Colonic mucosa (tissue), 4 donors: ENCODE measurements around the gene MOB3C. TPM values are rescaled to one million over a fixed set of nuclear protein-coding genes. Genes with fewer than 3 reads are reported as not detected.

ENCODE experiments used
- DNase-seq: peaks from one replicate; pipeline ENCODE4 v3.0.0-alpha.2; 2020
- H3K27ac ChIP-seq: fragments of 200-600 bp; one replicate; pipeline ENCODE4 v1.8.0; 2021
- H3K27me3 ChIP-seq: fragments of 200-600 bp; one replicate; pipeline ENCODE4 v1.8.0; 2021
- H3K36me3 ChIP-seq: fragments of 200-600 bp; one replicate; pipeline ENCODE4 v1.8.0; 2021
- H3K4me1 ChIP-seq: fragments of 200-600 bp; one replicate; pipeline ENCODE4 v1.8.0; 2021; ENCODE audit warnings: mild to moderate bottlenecking
- H3K4me3 ChIP-seq: fragments of 200-600 bp; one replicate; pipeline ENCODE4 v1.8.0; 2021
- H3K9ac ChIP-seq, 2 donors: one replicate each; pipeline ENCODE4 v1.7.0; 2013; ENCODE audit warnings: control low read depth in 2 of 2, low read depth in 2 of 2, low read length in 2 of 2
- H3K9me3 ChIP-seq: fragments of 200-600 bp; one replicate; pipeline ENCODE4 v1.8.0; 2021
- CTCF ChIP-seq: fragments of 200-600 bp; IDR thresholded peaks from one replicate; pipeline ENCODE4 v1.8.0; 2022; ENCODE audit warnings: antibody characterized with exemption, mild to moderate bottlenecking
- intact Hi-C: fragments of 100-400 bp; cut with DNase I; formaldehyde crosslinking; loops from one replicate; pipeline ENCODE4 v1.14.1; 2022
- total RNA-seq, 2 donors: library from RNA; stranded (reverse); fragmentation: NEBNext Ultra II Directional in 1 of 2; extraction: Animal tissue kit (Norgen Biotek cat#: 25700) in 1 of 2; gene quantifications; one replicate each; pipeline ENCODE4 v1.2.1, GENCODE V29; 2021
- donor health status: healthy.
- donor health status: DM: no; HTN: no; CAD: no.
- donor health status: DM: no; HTN: no; CAD: no.

The MOB3C gene
- total RNA-seq, 2 donors from 2014 or later, result 11.8 to 16.3 TPM

GRCh38 chr1:46650491-46650890 lies 33.9 kb upstream of the MOB3C start:
- H3K27ac ChIP-seq, result no peak overlapping the region
- no peaks in the 10 kb centered on the region for H3K36me3 ChIP-seq
- H3K27me3 ChIP-seq, result no peaks in the 10 kb centered on the region
- H3K9me3 ChIP-seq, result no peaks in the 10 kb centered on the region
- no peak overlapping the region for H3K9ac ChIP-seq
- no peak for DNase-seq
- H3K4me3 ChIP-seq, result no peak overlapping the region
- intact Hi-C loops, result no loop called here
- no peaks in the 10 kb centered on the region for H3K4me1 ChIP-seq
- TF ChIP-seq CTCF, result no peak

- Histone ChIP-seq H3K36me3 (no peaks in the 10 kb centered on the region), H3K4me3 (no peak overlapping the region)
- TF ChIP-seq CTCF, result no peak
Measured at GRCh38 chr1:46649764-46650163, 33.2 kb upstream of the MOB3C start.

GRCh38 chr1:46647611-46648010 lies 31.0 kb upstream of the MOB3C start:
- intact Hi-C loops, result no loop called here
- DNase-seq, result no peak
- Histone ChIP-seq H3K36me3 (no peaks in the 10 kb centered on the region), H3K9ac (no peak overlapping the region), H3K9me3 (no peaks in the 10 kb centered on the region), H3K4me3 (no peak overlapping the region), H3K27me3 (no peaks in the 10 kb centered on the region), H3K4me1 (peaks cover 6% of the 10 kb centered on the region), H3K27ac (no peak overlapping the region)
- no peak for TF ChIP-seq CTCF

More at GRCh38 chr1:46649764-46650163, 33.2 kb upstream of the MOB3C start:
- Histone ChIP-seq H3K27ac (no peak overlapping the region), H3K9me3 (no peaks in the 10 kb centered on the region), H3K27me3 (no peaks in the 10 kb centered on the region), H3K9ac (no peak overlapping the region), H3K4me1 (no peaks in the 10 kb centered on the region)
- no peak for DNase-seq
- intact Hi-C loops, result no loop called here

- H3K4me1 ChIP-seq, result peaks cover 6% of the 10 kb centered on the region
- no peaks in the 10 kb centered on the region for H3K36me3 ChIP-seq
- no peak overlapping the region for H3K27ac ChIP-seq
- no peak overlapping the region for H3K9ac ChIP-seq
- no peak overlapping the region for H3K4me3 ChIP-seq
- intact Hi-C loops, result no loop called here
- H3K27me3 ChIP-seq, result no peaks in the 10 kb centered on the region
- TF ChIP-seq CTCF, result no peak
- no peaks in the 10 kb centered on the region for H3K9me3 ChIP-seq
- no peak for DNase-seq
Measured at GRCh38 chr1:46646844-46647243, 30.2 kb upstream of the MOB3C start.

GRCh38 chr1:46646331-46646730 lies 29.7 kb upstream of the MOB3C start:
- no peak for TF ChIP-seq CTCF
- Histone ChIP-seq H3K36me3 (no peaks in the 10 kb centered on the region), H3K4me1 (peaks cover 6% of the 10 kb centered on the region), H3K4me3 (no peak overlapping the region), H3K9ac (no peak overlapping the region), H3K27ac (no peak overlapping the region), H3K9me3 (no peaks in the 10 kb centered on the region), H3K27me3 (no peaks in the 10 kb centered on the region)
- intact Hi-C loops, result no loop called here
- DNase-seq, result no peak

GRCh38 chr1:46645815-46646214 lies 29.2 kb upstream of the MOB3C start:
- no peak for DNase-seq
- Histone ChIP-seq H3K27ac (no peak overlapping the region), H3K4me1 (peaks cover 6% of the 10 kb centered on the region), H3K9ac (no peak overlapping the region), H3K4me3 (no peak overlapping the region), H3K9me3 (no peaks in the 10 kb centered on the region), H3K27me3 (no peaks in the 10 kb centered on the region), H3K36me3 (no peaks in the 10 kb centered on the region)
- intact Hi-C loops, result no loop called here
- no peak for TF ChIP-seq CTCF
